Measurements from ENCODE around the gene RAD51C. TPM values are rescaled to one million over a fixed set of nuclear protein-coding genes. Genes with fewer than 3 reads are reported as not detected.

The RAD51C gene
- total and polyA plus RNA-seq, 9 of the 15 experiments (the other 6 are each of a cell fraction or from before 2014, with no cell fraction given): 93.9 to 341 (median 135) TPM

DNA sequence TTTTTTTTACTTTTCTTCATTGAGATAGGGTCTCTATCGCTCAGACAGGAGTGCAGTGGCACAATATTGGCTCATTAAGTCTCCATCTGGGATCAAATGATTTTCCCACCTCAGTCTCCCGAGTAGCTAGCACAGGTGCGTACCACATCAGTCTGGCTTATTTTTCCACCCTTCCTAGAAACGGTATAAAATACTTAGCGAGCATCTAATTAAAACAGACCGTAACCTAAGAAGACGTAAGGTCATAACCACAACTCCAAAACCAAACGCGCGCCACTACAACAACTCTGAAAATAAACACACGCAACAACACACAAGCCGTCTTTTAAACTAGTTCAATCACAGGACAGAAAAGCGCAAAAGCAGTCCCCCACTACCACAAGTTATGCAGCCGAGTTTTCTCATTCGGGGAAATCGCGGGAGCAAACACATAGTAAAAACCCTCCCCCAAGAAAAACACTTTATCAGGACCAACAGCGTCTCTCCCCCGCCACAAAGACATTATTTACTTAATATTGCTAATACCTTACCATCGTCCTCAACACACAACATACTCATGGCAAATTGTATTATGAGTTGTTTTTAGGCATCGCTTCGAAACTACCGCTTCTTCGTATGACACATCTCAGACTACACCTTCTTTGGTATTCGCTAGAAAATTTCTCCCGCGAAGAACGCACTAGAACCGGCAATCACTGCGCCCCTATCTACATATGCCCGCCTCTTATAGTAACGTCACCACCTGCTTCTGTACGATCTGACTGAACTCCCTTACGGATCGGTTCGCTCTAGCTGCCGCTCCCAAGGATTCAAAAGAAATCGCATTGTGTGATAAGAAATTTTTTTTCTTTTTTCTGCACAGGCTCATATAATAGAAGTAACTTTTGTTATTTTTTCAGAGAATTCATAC lies 33.3 kb upstream of the RAD51C start (continued):
- TF ChIP-seq EGR1 (conservative IDR thresholded peaks at IDR 0.05) (peak; percentile 61), HLTF (IDR thresholded peaks at IDR 0.05) (0 out of 2 replicates have a peak, but pooled peaks have one; percentile 86), TCF7 (IDR thresholded peaks at IDR 0.05; ENCODE audit: borderline replicate concordance) (no peak), RFX5 (IDR thresholded peaks at IDR 0.05; ENCODE audit: low read depth, low read length) (peak; percentile 75), RNF219 (CRISPR knock-in tag; IDR thresholded peaks at IDR 0.05) (peak; percentile 97), RBFOX2 (IDR thresholded peaks at IDR 0.05; ENCODE audit: low read depth, low read length) (peak; percentile 90), MCM2 (IDR thresholded peaks at IDR 0.05; ENCODE audit: low read depth) (no peak), ARID4B (CRISPR knock-in tag; IDR thresholded peaks at IDR 0.05) (peak; percentile 55; the same call in 1 of the 2 replicates), RB1 (IDR thresholded peaks at IDR 0.05; ENCODE audit: low read depth) (no peak; the same call in 1 of the 2 replicates), POLR3A (IDR thresholded peaks at IDR 0.05; ENCODE audit: borderline replicate concordance, extremely low read depth, insufficient read depth, insufficient read length) (no peak), HDAC2 (IDR thresholded peaks at IDR 0.05) (no peak; the same call in none of the 2 replicates), ZNF324 (CRISPR knock-in tag; IDR thresholded peaks at IDR 0.05) (peak; percentile 80), MEIS2 (IDR thresholded peaks at IDR 0.05; ENCODE audit: partially characterized antibody) (no peak), ERF (CRISPR knock-in tag; IDR thresholded peaks at IDR 0.05) (peak; percentile 100)
- TF ChIP-seq, protein P1, sequence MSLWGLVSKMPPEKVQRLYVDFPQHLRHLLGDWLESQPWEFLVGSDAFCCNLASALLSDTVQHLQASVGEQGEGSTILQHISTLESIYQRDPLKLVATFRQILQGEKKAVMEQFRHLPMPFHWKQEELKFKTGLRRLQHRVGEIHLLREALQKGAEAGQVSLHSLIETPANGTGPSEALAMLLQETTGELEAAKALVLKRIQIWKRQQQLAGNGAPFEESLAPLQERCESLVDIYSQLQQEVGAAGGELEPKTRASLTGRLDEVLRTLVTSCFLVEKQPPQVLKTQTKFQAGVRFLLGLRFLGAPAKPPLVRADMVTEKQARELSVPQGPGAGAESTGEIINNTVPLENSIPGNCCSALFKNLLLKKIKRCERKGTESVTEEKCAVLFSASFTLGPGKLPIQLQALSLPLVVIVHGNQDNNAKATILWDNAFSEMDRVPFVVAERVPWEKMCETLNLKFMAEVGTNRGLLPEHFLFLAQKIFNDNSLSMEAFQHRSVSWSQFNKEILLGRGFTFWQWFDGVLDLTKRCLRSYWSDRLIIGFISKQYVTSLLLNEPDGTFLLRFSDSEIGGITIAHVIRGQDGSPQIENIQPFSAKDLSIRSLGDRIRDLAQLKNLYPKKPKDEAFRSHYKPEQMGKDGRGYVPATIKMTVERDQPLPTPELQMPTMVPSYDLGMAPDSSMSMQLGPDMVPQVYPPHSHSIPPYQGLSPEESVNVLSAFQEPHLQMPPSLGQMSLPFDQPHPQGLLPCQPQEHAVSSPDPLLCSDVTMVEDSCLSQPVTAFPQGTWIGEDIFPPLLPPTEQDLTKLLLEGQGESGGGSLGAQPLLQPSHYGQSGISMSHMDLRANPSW (CRISPR knock-in tag; IDR thresholded peaks at IDR 0.05): no peak; the same call in 1 of the 2 replicates
- TF ChIP-seq, protein P2, sequence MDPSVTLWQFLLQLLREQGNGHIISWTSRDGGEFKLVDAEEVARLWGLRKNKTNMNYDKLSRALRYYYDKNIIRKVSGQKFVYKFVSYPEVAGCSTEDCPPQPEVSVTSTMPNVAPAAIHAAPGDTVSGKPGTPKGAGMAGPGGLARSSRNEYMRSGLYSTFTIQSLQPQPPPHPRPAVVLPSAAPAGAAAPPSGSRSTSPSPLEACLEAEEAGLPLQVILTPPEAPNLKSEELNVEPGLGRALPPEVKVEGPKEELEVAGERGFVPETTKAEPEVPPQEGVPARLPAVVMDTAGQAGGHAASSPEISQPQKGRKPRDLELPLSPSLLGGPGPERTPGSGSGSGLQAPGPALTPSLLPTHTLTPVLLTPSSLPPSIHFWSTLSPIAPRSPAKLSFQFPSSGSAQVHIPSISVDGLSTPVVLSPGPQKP (CRISPR knock-in tag; IDR thresholded peaks at IDR 0.05): no peak

All from K562 (cell line).